GM19372 (cell line): ENCODE measurements around the gene VSTM2B.

Source experiments
- ATAC-seq: cut with Tn5 transposase; IDR thresholded peaks from one replicate; pipeline ENCODE4 v1.9.1; 2021; ENCODE audit warnings: mild to moderate bottlenecking, low read depth, moderate library complexity; ENCODE audit not compliant: unreplicated experiment

Gene VSTM2B

DNA sequence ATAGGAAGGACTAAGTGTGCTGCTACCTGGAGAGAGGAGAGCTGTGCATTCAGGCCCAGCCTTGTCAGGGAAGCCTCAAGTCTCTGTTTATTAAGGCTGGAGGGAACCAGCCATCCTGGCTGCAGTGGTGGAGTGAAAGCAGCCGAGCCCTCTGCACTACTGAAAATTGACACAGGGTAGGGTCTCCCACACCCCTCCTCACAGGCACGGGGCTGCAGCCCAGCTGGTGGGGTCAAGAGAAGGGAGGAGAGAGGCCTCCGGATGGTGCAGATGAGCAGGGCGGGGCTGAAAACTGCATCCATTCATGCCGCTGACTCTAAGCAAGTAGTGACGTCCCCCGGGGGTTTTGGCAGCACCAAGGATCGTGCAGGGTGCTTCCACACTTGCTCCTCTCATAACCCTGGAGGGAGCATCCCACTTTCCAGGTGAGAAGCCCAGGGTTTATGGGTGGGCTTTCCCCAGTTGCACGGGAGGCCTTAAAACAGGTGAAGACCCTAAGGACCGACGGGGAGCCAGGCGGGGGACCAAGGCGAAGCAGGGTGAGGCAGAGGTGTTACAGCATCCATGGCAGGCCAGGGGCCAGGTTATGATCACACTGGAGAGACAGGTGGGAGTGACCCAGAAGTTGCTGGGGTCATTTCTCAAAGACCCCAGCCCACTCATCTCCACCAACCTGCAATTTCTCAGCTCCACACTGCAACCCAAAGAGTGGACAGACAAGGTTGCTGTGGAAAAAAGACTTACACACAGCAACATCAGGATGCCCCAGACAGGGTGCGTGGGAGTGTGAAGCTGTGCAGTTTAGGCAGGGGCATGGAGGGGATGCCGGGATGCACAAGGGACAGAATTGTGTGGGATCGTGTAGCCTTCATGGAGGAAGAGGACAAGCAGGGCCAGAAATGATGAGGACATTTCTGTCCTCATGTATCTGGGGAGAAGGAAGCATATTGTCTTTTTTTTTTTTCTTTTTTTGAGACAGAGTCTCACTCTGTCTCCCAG, 36.8 kb downstream of the VSTM2B start:
- ATAC-seq = no peak

DNA sequence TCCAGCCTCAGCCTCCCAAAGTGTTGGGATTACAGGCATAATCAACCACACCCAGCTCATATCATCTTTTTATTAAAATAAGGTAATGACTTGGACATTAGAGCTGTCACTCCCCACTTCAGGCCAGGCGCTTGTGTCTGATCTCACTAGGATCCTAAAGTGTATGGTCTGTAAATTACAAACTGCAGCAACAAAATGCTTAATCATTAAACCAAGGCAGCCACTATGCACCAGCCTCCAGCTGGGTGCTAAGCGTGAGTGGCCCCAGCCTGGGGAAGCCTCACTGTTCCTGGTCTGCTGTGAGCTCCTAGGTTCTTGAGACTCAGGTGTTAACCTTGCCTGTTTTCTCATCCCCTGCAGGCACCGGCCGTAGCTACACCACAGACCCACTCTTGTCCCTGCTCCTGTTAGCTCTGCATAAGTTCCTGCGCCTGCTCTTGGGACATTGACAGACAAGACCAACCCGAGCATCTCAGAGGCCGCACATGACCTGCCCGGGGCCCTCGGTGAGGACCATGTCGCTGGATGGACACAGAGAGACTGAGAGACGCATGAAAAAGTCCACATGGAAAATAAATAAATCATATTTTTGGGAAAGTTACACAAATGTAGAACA, 37.8 kb downstream of the VSTM2B start:
- no peak for ATAC-seq

GRCh38 chr19:29564574-29565005, 38.8 kb downstream of the VSTM2B start:
- no peak for ATAC-seq

DNA sequence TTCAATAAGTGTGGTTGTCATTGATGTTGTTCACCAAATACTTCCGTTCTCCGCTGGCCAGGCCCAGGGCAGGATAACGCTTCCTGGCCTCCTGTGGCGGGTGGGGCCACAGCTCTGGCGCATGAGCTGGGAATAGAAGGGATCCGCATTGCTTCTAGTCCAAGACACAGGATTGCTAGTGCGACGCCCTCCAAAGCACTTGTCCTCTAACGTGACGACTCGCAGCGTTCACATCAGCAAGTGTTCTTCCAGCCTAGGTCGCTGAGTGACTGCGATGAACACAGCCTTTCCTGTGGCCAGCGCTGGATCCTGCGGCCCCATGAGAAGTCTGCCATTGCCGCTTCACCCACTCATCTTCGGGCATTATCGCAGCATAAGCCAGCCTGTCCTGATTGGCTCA, 39.4 kb downstream of the VSTM2B start:
- no peak for ATAC-seq

DNA sequence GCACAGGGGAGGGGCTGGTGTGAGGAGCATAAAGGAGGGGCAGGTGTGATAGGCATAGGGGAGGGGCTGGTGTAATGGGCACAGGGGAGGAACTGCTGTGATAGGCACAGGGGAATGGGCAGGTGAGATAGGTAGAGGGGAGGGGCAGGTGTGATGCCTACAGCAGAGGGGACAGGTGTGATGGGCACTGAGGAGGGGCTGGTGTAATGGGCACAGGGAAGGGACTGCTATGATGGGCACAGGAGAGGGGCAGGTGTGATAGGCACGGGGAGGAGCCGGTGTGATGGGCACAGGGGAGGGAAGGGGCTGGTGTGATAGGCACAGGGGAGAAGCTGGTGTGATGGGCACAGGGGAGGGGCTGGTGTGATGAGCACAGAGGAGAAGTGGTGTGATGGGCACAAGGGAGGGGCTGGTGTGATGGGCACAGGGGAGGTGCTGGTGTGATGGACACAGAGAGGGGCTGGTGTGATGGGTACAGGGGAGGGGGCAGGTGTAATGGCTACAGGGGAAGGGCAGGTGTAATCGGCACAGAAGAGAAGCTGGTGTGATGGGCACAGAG, 40.8 kb downstream of the VSTM2B start:
- no peak for ATAC-seq

- ATAC-seq = no peak
Measured at GRCh38 chr19:29567366-29567915, 41.6 kb downstream of the VSTM2B start.

- no peak for ATAC-seq
Measured at GRCh38 chr19:29568036-29569025, 42.5 kb downstream of the VSTM2B start.

DNA sequence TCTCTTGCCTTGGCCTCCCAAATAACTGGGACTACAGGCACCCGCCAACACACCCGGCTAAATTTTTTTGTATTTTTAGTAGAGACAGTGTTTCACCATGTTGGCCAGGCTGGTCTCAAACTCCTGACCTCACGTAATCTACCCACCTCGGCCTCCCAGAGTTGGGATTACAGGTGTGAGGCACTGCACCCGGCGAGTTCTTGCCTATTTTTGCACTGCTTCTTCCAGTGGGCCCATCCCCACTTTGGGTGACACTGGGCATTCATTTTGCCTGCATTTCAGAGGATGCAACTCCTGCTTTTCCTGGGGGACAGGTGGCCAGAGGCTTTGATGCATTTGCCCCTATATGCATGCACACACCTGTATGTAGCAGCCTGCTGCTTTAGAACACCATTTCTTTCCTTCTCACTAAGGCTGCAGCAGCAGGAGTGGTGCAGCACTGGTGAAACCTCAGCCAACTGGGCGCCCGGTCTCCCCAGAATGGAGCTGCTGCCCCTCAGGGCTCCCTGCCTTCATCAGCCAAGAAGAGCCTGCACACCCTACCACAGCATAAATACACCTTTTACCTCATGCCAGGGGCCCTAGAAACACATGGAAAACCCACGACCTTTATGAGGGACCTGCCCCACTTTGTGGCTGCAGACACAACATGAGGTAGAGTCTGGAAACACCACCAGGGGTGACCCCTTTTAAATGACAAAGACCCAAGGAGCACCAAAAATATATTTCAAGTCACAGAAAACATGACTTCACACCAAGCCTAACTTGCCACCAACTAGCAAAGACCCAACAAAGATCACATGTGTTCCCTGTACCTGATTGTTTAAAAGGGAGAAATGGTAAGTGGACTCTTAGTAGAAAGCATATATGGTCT, 43.5 kb downstream of the VSTM2B start:
- no peak for ATAC-seq

GRCh38 chr19:29571181-29571580, 45.4 kb downstream of the VSTM2B start:
- no peak for ATAC-seq

GRCh38 chr19:29573486-29573885, 47.7 kb downstream of the VSTM2B start:
- no peak for ATAC-seq

DNA sequence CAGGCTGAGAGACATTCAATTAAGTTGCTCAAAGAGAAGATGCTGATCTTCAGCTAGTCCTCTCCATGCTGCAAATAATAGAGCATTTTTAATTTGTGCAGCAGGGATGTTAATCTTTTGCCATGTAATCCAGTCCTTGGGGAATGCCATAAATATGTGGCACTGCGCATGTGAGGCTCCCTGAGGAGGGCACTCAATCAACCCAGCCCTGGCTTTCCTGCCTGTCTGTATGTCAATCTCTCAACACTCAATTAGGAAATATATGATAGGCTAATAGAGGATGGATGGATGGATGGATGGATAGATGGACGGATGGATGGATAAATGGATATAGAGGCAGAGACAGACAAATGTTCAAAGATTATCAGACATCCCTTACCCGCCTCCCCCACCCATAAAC, 48.7 kb downstream of the VSTM2B start:
- ATAC-seq = no peak

- no peak for ATAC-seq
Measured at GRCh38 chr19:29576046-29576606, 50.3 kb downstream of the VSTM2B start.

- peak; percentile 56 for ATAC-seq
Measured at GRCh38 chr19:29576761-29577648, 51.2 kb downstream of the VSTM2B start.

DNA sequence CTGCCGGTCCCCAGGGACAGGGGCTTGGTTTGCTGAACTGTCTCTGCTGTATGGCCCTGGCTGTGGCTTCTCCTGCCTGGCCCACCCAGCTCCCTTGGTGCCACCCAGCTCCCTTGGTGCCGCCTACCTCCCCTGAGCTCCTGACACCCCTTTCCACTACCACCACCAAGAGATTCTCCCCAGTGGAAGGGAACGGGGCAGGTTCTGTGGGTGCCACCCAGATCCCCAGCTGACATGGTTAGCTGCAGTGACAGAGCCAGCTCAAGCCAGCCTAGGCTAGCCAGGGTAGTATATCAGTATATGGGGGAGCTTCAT, 51.8 kb downstream of the VSTM2B start:
- no peak for ATAC-seq

DNA sequence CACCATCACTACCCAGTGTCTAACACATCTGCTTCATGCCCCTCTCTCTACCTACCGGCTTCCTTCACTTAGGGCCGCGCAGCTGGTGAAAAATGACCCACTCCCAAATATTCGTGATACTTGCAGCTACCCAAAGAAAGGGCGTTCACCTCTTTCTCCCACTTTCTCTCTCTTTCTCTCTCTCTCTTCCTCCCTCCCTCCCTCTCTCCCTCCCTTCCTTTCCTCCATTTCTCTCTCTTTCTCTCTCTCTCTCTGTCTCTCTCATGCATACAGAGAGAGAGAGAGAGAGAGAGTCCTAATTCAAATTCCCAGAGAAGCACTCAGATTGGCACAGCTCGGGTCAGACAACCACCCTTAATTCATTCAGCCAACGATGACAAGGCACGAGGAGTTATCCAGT, 52.6 kb downstream of the VSTM2B start:
- ATAC-seq = no peak

GRCh38 chr19:29579308-29579910, 53.6 kb downstream of the VSTM2B start:
- no peak for ATAC-seq

DNA sequence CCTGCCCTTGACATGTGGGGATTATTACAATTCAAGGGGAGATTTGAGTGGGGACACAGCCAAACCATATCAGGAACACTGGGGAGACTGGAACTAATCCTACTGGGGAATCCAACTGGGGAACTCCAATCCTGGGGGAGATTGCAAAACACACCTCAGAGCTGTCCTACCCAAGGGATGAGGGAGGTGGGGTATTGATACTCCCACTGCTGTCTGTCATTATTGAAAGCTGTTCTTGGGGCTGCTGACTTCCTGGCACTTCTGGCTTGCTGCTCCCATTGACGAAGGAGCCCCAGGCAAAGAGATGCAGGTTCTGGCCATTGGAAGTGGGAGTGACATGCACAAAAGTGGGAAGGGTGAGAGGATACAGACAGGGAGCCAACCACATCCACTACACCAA, 55.6 kb downstream of the VSTM2B start:
- no peak for ATAC-seq
